SK-N-MC (cell line): ENCODE measurements around the gene PCDHA8.
"Not testable (repeated sequence)": the region's sequence is repeated elsewhere in the genome, so short reads cannot be mapped to it uniquely, and the experiment has no call there.

Experiments
- DNase-seq: peaks from one replicate; pipeline ENCODE4 v3.0.0-alpha.2; 2011; ENCODE audit warnings: low read depth, low spot score
- H3K27ac ChIP-seq: fragments of 200-600 bp; sonication (generic); 2 replicates; pipeline ENCODE4 v1.5.1; 2016; ENCODE audit warnings: mixed run types
- H3K36me3 ChIP-seq: fragments of 200-600 bp; sonication (generic); 2 replicates; pipeline ENCODE4 v1.6.1; 2017; ENCODE audit warnings: antibody characterized with exemption, low read length, mixed read lengths; ENCODE audit not compliant: insufficient read depth
- H3K4me3 ChIP-seq: fragments of 200-600 bp; sonication (generic); 2 replicates; pipeline ENCODE4 v1.5.1; 2016
- H3K9ac ChIP-seq: fragments of 200-600 bp; sonication (generic); 2 replicates; pipeline ENCODE4 v1.8.0; 2017; ENCODE audit warnings: mixed run types, mixed read lengths; ENCODE audit not compliant: insufficient read length
- H3K9me3 ChIP-seq: fragments of 200-600 bp; sonication (generic); 2 replicates; pipeline ENCODE4 v1.6.1; 2017; ENCODE audit warnings: low read depth, mild to moderate bottlenecking, antibody characterized with exemption, low read length, moderate library complexity, mixed read lengths
- EZH2 ChIP-seq: fragments of 200-600 bp; sonication (generic); IDR thresholded peaks from one replicate; pipeline ENCODE4 v1.6.1; 2017; ENCODE audit warnings: antibody characterized with exemption
- FOXP2 ChIP-seq: optimal IDR thresholded peaks from 2 replicates; pipeline ENCODE3; 2011; ENCODE audit warnings: mild to moderate bottlenecking, moderate library complexity; ENCODE audit not compliant: insufficient read depth; ENCODE audit errors: extremely low read length, control extremely low read depth
- POLR2AphosphoS5 ChIP-seq: IDR thresholded peaks from 2 replicates; pipeline ENCODE4 v1.6.1; 2012; ENCODE audit warnings: mild to moderate bottlenecking, low read depth, low read length, borderline replicate concordance

PCDHA8 gene

GRCh38 chr5:140827704-140828361, 13.2 kb upstream of the PCDHA8 start, which contains the start of gene PCDHA6:
Gene PCDHA6, plus strand, starts transcription at chr5:140827960. Its CDS starts 132 bp downstream, at chr5:140828092.
- Histone ChIP-seq H3K27ac (no peak within 1 kb of the TSS), H3K9me3 (no peaks in the 10 kb centered on the region; the same call in 1 of the 2 replicates), H3K4me3 (no peak within 1 kb of the TSS), H3K9ac (no peak within 1 kb of the TSS), H3K36me3 (no peaks in the 10 kb centered on the region)
- TF ChIP-seq POLR2AphosphoS5 (no peak), FOXP2 (no peak), EZH2 (no peak)
- DNase-seq = no peak

DNA sequence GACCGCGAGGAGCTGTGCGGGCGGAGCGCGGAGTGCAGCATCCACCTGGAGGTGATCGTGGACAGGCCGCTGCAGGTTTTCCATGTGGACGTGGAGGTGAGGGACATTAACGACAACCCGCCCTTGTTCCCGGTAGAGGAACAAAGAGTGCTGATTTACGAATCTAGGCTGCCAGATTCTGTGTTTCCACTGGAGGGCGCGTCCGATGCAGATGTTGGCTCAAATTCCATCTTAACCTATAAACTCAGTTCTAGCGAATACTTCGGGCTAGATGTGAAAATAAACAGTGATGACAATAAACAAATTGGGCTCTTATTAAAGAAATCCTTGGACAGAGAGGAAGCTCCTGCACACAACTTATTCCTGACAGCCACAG, 12.6 kb upstream of the PCDHA8 start:
- no peak for DNase-seq
- H3K27ac ChIP-seq = no peak overlapping the region
- TF ChIP-seq FOXP2 = no peak
- TF ChIP-seq POLR2AphosphoS5 = no peak
- TF ChIP-seq EZH2 = no peak
- no peaks in the 10 kb centered on the region for H3K36me3 ChIP-seq
- H3K9me3 ChIP-seq = no peaks in the 10 kb centered on the region; the same call in 1 of the 2 replicates
- no peak overlapping the region for H3K4me3 ChIP-seq
- no peak overlapping the region for H3K9ac ChIP-seq

- not testable (repeated sequence) for H3K4me3 ChIP-seq, H3K27ac ChIP-seq, H3K36me3 ChIP-seq, DNase-seq, H3K9ac ChIP-seq, H3K9me3 ChIP-seq
Measured at GRCh38 chr5:140829511-140830501, 11.2 kb upstream of the PCDHA8 start.

- Histone ChIP-seq H3K4me3 (no peak within 1 kb of the TSS), H3K9me3 (no peaks in the 10 kb centered on the region), H3K36me3 (no peaks in the 10 kb centered on the region), H3K9ac (no peak within 1 kb of the TSS), H3K27ac (no peak within 1 kb of the TSS)
- no peak for DNase-seq
- no peak for TF ChIP-seq POLR2AphosphoS5
- no peak for TF ChIP-seq FOXP2
- no peak for TF ChIP-seq EZH2
Measured at GRCh38 chr5:140833993-140834392, 7.0 kb upstream of the PCDHA8 start, which contains the start of gene PCDHA7. Gene PCDHA7, plus strand, starts transcription at chr5:140834269. Its CDS starts 115 bp downstream, at chr5:140834384.

GRCh38 chr5:140834439-140835008, 6.5 kb upstream of the PCDHA8 start:
- H3K9ac ChIP-seq, H3K36me3 ChIP-seq, DNase-seq, H3K27ac ChIP-seq, H3K4me3 ChIP-seq, H3K9me3 ChIP-seq: not testable (repeated sequence)

DNA sequence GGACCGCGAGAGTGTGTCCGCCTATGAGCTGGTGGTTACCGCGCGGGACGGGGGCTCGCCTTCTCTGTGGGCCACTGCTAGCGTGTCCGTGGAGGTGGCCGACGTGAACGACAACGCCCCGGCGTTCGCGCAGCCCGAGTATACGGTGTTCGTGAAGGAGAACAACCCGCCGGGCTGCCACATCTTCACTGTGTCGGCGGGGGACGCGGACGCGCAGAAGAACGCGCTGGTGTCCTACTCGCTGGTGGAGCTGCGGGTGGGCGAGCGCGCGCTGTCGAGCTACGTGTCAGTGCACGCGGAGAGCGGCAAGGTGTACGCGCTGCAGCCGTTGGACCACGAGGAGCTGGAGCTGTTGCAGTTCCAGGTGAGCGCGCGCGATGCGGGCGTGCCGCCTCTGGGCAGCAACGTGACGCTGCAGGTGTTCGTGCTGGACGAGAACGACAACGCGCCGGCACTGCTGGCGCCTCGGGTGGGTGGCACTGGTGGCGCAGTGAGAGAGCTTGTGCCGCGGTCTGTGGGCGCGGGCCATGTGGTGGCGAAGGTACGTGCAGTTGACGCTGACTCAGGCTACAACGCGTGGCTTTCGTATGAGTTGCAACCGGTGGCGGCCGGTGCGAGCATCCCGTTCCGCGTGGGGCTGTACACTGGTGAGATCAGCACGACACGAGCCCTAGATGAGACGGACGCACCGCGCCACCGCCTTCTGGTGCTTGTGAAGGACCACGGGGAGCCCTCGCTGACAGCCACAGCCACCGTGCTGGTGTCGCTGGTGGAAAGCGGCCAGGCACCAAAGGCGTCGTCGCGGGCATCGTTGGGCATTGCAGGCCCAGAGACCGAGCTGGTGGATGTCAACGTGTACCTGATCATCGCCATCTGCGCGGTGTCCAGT, 5.1 kb upstream of the PCDHA8 start:
- no peaks in the 10 kb centered on the region for H3K9me3 ChIP-seq

DNA sequence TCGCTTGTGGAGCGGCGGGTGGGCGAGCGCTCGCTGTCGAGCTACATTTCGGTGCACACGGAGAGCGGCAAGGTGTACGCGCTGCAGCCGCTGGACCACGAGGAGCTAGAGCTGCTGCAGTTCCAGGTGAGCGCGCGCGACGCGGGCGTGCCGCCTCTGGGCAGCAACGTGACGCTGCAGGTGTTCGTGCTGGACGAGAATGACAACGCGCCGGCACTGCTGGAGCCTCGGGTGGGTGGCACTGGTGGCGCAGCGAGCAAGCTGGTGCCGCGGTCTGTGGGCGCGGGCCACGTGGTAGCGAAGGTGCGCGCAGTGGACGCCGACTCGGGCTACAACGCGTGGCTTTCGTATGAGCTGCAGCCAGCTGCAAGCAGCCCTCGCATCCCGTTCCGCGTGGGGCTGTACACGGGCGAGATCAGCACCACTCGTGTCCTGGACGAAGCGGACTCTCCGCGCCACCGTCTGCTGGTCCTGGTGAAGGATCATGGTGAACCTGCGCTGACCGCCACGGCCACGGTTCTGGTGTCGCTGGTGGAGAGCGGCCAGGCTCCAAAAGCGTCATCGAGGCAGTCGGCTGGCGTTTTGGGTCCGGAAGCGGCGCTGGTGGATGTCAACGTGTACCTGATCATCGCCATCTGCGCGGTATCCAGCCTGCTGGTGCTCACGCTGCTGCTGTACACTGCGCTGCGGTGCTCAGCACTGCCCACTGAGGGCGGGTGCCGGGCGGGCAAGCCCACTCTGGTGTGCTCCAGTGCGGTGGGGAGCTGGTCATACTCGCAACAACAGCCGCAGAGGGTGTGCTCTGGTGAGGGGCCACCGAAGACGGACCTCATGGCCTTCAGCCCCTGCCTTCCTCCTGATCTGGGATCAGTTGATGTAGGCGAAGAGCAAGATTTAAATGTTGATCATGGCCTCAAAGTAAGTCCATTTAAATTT, 2.1 kb downstream of the PCDHA8 start:
- TF ChIP-seq FOXP2 (no peak), EZH2 (no peak), POLR2AphosphoS5 (no peak)
- H3K27ac ChIP-seq = no peak overlapping the region
- H3K4me3 ChIP-seq = no peak overlapping the region
- DNase-seq = no peak
- H3K9ac ChIP-seq = no peak overlapping the region
- H3K36me3 ChIP-seq = no peaks in the 10 kb centered on the region
- H3K9me3 ChIP-seq = no peaks in the 10 kb centered on the region

More for the DNA sequence above, 5.1 kb upstream of the PCDHA8 start:
- no peak overlapping the region for H3K27ac ChIP-seq
- H3K4me3 ChIP-seq = no peak overlapping the region
- no peak for DNase-seq
- H3K9ac ChIP-seq = no peak overlapping the region
- TF ChIP-seq FOXP2 (no peak), POLR2AphosphoS5 (no peak)
- no peaks in the 10 kb centered on the region for H3K36me3 ChIP-seq

DNA sequence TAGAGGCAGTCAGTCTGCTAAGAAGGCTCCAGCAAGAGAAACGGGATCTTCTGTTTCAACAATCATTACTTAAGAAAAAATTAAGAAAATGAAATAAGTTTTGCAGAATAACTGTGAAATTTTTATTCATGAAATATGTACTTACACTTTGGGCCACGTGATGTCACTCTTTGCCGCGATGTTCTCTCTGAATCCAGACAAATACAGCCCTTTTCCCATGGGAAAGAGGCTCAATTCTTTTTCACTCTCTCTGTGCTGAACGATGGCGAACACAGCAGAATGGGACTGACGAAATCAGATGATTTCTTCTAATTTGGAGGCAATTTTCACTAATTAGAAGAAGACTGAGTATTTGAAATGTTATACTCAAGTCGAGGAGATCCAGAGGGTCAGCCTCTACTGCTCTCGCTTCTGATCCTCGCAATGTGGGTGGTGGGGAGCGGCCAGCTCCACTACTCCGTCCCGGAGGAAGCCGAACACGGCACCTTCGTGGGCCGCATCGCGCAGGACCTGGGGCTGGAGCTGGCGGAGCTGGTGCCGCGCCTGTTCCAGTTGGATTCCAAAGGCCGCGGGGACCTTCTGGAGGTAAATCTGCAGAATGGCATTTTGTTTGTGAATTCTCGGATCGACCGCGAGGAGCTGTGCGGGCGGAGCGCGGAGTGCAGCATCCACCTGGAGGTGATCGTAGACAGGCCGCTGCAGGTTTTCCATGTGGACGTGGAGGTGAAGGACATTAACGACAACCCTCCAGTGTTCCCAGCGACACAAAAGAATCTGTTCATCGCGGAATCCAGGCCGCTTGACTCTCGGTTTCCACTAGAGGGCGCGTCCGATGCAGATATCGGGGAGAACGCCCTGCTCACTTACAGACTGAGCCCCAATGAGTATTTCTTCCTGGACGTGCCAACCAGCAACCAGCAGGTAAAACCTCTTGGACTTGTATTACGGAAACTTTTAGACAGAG, 7.4 kb downstream of the PCDHA8 start, which contains the start of gene PCDHA9:
Gene PCDHA9, plus strand, starts transcription at position 244 of the 964 bp plus-strand sequence. Its CDS starts 114 bp downstream, at position 358.
- not testable (repeated sequence) for H3K36me3 ChIP-seq, DNase-seq, H3K9me3 ChIP-seq, H3K9ac ChIP-seq, H3K4me3 ChIP-seq, H3K27ac ChIP-seq

DNA sequence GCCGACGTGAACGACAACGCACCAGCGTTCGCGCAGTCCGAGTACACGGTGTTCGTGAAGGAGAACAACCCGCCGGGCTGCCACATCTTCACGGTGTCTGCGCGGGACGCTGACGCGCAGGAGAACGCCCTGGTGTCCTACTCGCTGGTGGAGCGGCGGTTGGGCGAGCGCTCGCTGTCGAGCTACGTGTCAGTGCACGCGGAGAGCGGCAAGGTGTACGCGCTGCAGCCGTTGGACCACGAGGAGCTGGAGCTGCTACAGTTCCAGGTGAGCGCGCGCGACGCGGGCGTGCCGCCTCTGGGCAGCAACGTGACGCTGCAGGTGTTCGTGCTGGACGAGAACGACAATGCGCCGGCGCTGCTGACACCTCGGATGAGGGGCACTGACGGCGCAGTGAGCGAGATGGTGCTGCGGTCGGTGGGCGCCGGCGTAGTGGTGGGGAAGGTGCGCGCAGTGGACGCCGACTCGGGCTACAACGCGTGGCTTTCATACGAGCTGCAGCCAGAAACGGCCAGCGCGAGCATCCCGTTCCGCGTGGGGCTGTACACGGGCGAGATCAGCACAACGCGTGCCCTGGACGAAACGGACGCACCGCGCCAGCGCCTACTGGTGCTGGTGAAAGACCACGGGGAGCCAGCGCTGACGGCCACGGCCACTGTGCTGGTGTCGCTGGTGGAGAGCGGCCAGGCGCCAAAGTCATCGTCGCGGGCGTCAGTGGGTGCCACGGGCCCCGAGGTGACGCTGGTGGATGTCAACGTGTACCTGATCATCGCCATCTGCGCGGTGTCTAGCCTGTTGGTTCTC, 9.0 kb downstream of the PCDHA8 start:
- H3K27ac ChIP-seq, H3K9me3 ChIP-seq, H3K4me3 ChIP-seq, H3K9ac ChIP-seq, H3K36me3 ChIP-seq, DNase-seq: not testable (repeated sequence)
